ACC112 (cell line): ENCODE measurements around the gene SLC23A3.
A peak's percentile ranks its signal among the peaks of the same experiment; 100 is the strongest.

Experiments used
- H2AFZ ChIP-seq: fragments of 200-600 bp; sonication (generic); one replicate; pipeline ENCODE4 v1.6.0; 2017; ENCODE audit warnings: antibody characterized with exemption, low read length; ENCODE audit not compliant: unreplicated experiment
- H3K27ac ChIP-seq: fragments of 200-600 bp; sonication (generic); 2 replicates; pipeline ENCODE4 v1.5.1; 2014; ENCODE audit warnings: low read depth, mild to moderate bottlenecking, antibody characterized with exemption, low read length, moderate library complexity
- H3K27me3 ChIP-seq: fragments of 200-600 bp; sonication (generic); 2 replicates; pipeline ENCODE4 v1.6.1; 2014; ENCODE audit warnings: mild to moderate bottlenecking, antibody characterized with exemption, low read length, moderate library complexity, mixed read lengths; ENCODE audit not compliant: insufficient read depth
- H3K36me3 ChIP-seq: fragments of 200-600 bp; sonication (generic); 2 replicates; pipeline ENCODE4 v1.6.1; 2016; ENCODE audit warnings: mild to moderate bottlenecking, antibody characterized with exemption, low read length, moderate library complexity, mixed read lengths; ENCODE audit not compliant: insufficient read depth
- H3K4me1 ChIP-seq: fragments of 200-600 bp; sonication (generic); one replicate; pipeline ENCODE4 v1.6.1; 2016; ENCODE audit warnings: low read length, mixed read lengths; ENCODE audit not compliant: insufficient read depth, unreplicated experiment, control insufficient read depth
- H3K4me3 ChIP-seq: fragments of 200-600 bp; sonication (generic); 2 replicates; pipeline ENCODE4 v1.5.1; 2014; ENCODE audit warnings: mild to moderate bottlenecking, low read depth, low read length
- H3K79me2 ChIP-seq: fragments of 200-600 bp; sonication (generic); one replicate; pipeline ENCODE4 v1.6.0; 2016; ENCODE audit warnings: low read length; ENCODE audit not compliant: control insufficient read depth, unreplicated experiment, insufficient read depth

Gene SLC23A3

DNA sequence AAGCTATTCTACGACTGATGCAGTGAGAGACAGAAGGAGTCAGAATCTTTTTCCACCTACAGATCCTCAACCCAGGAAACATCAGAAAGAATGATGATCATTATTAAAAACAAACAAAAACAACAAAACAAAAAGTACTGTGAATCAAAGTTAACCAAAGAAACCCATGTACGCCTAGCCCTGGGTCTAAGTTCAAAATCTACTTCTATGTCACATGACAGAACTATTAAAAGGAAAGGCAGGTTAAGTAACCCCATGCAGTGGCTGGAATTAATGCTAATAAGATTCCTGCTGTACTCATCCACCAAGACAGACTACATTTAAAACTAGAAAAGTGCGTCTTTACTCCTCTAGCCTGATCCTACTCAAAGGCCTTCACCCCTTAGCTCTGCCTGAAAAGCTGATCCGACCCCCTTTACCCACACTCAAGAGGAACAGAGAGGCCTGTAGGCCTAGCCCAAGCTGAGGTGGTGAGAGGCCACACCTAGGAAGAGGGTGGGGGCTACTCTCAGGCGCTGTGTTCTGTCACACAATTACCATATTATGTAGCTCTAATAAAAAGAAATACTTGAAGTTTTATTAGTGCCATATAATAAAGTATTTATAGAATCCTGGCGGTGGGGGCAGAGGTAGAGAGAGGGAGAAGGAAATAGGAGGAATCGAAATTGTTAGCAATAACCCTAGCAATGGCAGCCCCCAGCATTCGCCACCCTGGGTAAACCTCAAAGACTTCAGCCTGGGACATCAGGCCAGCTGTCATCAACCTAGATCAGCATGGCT lies 46.3 kb downstream of the SLC23A3 start:
- no peaks in the 10 kb centered on the region for H3K27me3 ChIP-seq
- H3K4me1 ChIP-seq: peaks cover 39% of the 10 kb centered on the region
- no peaks in the 10 kb centered on the region for H3K36me3 ChIP-seq
- peak overlapping the region; percentile 82 for H3K27ac ChIP-seq
- no peak overlapping the region for H3K4me3 ChIP-seq
- no peak overlapping the region for H2AFZ ChIP-seq
- H3K79me2 ChIP-seq: no peaks in the 10 kb centered on the region

DNA sequence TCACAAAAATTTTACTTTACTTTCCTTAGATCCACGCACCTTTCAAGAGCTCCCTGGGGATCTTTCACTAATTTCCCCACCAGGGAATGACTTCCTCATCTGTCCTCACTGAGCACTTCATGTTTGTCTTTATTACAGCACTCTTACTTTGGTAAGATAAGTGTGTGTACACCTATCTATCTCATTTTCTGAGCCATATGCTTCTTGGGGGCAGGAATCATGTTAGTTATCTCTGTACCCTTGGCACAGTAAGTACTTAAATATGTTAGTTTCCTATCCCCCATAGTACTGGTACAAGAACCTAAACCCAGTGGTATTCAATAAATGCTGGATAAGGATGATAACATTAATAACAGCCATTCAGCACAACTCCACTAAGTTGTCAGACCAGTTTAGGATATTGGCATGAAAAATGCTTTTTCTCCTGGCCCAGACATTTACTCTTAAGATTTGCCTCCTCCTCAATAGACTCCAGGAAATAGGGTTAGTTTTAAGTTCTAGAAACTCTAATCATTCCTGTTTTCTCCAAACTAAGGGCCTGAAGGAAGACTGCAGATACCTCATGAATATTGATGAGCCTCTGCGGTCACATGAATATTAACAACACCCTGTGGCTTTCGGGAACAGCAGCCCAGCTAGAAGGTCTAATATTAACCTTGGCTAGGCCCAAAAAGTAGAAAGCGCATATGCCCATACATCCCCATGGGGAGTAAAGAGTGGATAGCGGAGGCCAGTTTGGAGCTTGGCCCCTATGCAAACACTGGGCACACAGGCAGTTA lies 47.4 kb downstream of the SLC23A3 start:
- no peak overlapping the region for H3K4me3 ChIP-seq
- H3K4me1 ChIP-seq: peaks cover 39% of the 10 kb centered on the region
- no peak overlapping the region for H2AFZ ChIP-seq
- H3K36me3 ChIP-seq: no peaks in the 10 kb centered on the region
- H3K79me2 ChIP-seq: no peaks in the 10 kb centered on the region
- no peak overlapping the region for H3K27ac ChIP-seq
- H3K27me3 ChIP-seq: no peaks in the 10 kb centered on the region

DNA sequence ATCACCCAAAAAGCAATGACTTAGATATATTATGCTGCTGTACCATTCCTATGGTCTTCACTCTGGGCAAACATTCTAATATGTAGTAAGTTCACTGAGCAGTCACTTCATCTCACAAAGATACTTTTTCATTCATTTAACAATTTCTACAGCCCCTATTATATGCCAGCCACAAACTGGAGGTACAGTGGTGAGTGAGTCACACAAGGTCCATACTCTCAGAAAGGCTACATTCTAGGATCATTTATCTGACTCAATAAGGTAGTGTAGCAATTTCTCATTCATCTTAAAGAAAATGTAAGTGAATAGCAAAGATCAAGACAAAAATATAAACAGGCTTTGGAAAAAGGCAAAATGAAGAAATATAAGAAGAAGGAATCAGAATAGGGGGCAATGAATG lies 49.7 kb downstream of the SLC23A3 start:
- no peak overlapping the region for H3K27ac ChIP-seq
- no peak overlapping the region for H2AFZ ChIP-seq

DNA sequence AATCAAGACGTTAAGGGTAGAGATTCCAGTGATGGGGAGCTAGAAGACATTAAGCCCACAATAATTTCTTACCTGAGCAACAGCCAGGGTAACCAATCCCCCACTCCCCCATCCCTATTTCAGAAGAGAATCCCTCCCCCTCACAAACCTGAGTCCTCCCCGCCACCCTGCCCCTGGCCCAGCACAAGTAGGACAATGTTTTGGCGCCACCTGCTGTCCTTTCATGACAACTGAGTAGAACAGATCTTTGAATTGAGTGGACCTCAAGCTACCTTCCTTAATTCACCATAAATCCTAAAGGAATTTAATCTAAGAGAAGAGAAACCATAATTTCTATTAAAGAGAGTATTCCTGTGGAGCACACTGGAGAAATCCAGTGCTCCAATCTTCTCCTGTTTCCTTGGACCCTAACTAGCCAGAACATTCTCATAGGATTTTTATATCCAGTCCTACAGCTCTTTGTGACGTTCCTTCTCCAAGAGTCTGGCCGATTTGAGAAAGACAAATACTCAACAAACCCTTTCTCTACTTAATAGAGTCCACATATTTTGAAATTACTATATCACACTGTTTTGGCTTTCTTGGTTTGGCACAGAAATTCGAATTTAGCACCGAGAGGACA lies 50.3 kb downstream of the SLC23A3 start:
- H3K79me2 ChIP-seq: no peaks in the 10 kb centered on the region
- no peak overlapping the region for H3K4me3 ChIP-seq
- H3K4me1 ChIP-seq: peaks cover 16% of the 10 kb centered on the region
- H2AFZ ChIP-seq: no peak overlapping the region
- no peak overlapping the region for H3K27ac ChIP-seq
- no peaks in the 10 kb centered on the region for H3K36me3 ChIP-seq
- H3K27me3 ChIP-seq: no peaks in the 10 kb centered on the region

More for the DNA sequence above, 49.7 kb downstream of the SLC23A3 start:
- Histone ChIP-seq H3K36me3 (no peaks in the 10 kb centered on the region), H3K79me2 (no peaks in the 10 kb centered on the region), H3K27me3 (no peaks in the 10 kb centered on the region), H3K4me1 (peaks cover 21% of the 10 kb centered on the region), H3K4me3 (no peak overlapping the region)

DNA sequence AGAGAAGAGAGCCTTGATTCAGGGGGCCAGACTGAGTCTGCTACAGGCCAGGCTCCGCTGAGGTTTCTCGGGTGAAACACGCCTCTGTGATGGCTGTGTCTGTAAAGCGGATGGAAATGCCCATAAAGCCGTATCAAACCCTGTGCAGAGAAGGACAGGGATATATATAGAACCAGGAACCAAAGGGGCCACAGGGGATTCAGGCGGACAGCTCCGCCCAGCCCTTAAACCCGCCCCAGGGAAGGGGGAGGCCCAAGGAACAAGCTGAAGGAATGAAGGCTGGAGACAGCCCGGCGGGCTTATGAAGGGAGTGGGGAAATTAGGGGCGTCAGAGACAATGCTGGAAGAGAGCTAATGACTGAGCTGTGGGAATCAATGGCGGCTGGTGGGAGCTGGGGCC lies 51.3 kb downstream of the SLC23A3 start:
- H3K4me1 ChIP-seq: peaks cover 5% of the 10 kb centered on the region
- no peak overlapping the region for H2AFZ ChIP-seq
- H3K27ac ChIP-seq: no peak overlapping the region
- H3K27me3 ChIP-seq: no peaks in the 10 kb centered on the region
- no peaks in the 10 kb centered on the region for H3K36me3 ChIP-seq
- no peak overlapping the region for H3K4me3 ChIP-seq
- no peaks in the 10 kb centered on the region for H3K79me2 ChIP-seq

DNA sequence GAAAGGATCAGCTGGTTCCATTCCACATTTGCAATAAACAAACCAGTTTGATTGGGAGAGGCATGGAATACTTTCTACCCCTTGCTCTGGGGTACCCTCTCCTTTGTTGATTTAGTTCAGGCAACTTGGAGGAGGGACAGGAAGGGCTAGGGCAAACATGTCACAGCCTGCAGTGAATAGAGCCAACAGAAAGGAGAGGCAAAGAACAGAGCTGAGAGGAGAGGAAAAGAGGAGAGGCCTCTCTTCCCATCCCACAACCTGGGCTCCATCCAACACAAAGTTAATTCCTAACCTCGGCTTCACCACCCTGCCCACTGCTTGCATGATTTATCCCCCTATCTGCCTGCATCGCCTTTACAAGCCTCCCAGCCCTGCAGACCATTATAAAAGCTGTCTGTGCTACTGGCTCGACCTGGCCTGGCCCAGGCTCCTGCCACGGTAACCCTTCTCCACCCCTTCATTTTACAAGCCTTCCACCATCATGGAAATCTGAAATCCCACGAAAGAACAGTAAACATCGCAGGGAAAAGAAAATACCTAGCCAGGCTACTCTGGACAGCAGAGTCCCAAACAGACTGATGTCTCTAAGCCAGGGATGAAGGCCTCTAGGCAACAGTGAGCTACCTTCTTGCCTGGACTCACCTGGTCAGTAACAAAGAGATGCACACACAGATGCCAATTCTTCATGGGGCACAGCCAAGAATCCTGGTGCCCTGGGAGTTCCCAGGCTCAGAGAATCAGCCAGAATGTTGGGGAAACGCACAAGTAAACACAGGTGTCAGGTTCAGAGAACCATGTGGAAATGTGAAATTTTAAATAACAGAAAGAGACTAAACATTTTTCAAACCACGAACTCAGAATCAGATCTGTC lies 52.8 kb downstream of the SLC23A3 start:
- no peaks in the 10 kb centered on the region for H3K27me3 ChIP-seq
- no peak overlapping the region for H3K27ac ChIP-seq
- no peak overlapping the region for H3K4me3 ChIP-seq
- no peaks in the 10 kb centered on the region for H3K79me2 ChIP-seq
- no peaks in the 10 kb centered on the region for H3K36me3 ChIP-seq
- no peaks in the 10 kb centered on the region for H3K4me1 ChIP-seq
- no peak overlapping the region for H2AFZ ChIP-seq

DNA sequence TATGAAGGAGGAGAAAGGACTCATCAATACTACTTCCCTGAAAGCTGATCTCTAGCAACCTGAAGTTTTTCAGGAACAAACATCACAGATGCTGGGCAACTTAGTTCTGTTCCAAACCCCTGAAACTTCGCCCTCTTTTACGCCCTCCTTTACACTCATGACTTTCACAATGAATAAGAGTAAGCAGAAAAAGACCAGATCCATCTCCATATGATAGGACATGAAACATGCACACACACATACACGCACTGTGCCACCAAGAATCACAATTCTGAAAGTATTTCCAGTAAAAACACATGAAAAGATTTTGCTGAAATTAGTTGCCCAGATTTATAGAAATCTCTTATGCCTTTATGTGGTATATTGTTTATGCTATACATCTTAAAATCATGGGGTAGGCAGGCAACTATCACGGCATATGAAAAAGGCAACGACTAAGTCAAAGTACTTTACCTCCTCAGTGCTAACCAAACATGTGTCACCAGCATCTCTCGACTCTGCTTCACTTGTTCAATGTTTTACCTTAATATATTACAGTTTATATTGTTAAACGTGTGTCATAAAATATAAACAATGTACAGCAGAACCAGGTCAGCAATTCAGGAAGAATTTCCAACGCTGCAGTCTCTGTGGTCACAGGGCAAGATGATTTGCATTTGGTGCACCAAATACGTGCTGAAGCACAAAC lies 57.0 kb downstream of the SLC23A3 start:
- no peaks in the 10 kb centered on the region for H3K4me1 ChIP-seq
- no peak overlapping the region for H3K4me3 ChIP-seq
- no peak overlapping the region for H3K27ac ChIP-seq

DNA sequence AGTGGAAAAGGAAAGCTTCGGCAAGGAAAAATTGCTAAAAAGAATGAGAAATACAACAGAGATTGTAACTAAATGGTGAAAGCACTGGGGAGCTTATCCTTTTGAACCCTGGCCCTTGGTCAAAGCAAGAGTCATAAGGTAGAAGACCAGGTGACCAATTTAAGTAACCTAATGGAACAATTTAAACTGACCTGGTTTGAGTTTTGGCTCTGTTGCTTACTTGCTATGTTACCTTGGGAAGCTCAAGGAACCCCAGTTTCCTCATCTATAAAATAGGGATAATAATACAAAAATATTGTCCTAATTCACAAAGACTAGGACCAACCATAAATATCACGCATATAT lies 57.8 kb downstream of the SLC23A3 start:
- Histone ChIP-seq H2AFZ (no peak overlapping the region), H3K27me3 (no peaks in the 10 kb centered on the region), H3K36me3 (no peaks in the 10 kb centered on the region), H3K4me1 (no peaks in the 10 kb centered on the region), H3K79me2 (no peaks in the 10 kb centered on the region), H3K27ac (no peak overlapping the region), H3K4me3 (no peak overlapping the region)

More for the DNA sequence above, 57.0 kb downstream of the SLC23A3 start:
- Histone ChIP-seq H3K79me2 (no peaks in the 10 kb centered on the region), H2AFZ (no peak overlapping the region), H3K27me3 (no peaks in the 10 kb centered on the region), H3K36me3 (no peaks in the 10 kb centered on the region)
